CD14-positive monocyte (primary cell): ENCODE measurements around the gene KRTAP5-6. TPM values are rescaled to one million over a fixed set of nuclear protein-coding genes. Genes with fewer than 3 reads are reported as not detected.

Experiments used
- DNase-seq, 3 donors: peaks; one replicate each; pipeline ENCODE4 v3.0.0-alpha.2; 2011 to 2022
- H2AFZ ChIP-seq: 2 replicates; pipeline ENCODE4 v1.6.0; 2012; ENCODE audit warnings: mild to moderate bottlenecking, low read depth, low read length, inconsistent platforms; ENCODE audit not compliant: insufficient read depth, poor library complexity, severe bottlenecking
- H3K27ac ChIP-seq, 2 donors: 1 replicate in 1 of 2; 2 replicates in 1 of 2; pipeline ENCODE4 v1.5.1; 2012 to 2013; ENCODE audit warnings: low read length in 2 of 2, control low read depth in 1 of 2, inconsistent platforms in 1 of 2, low read depth in 1 of 2, mild to moderate bottlenecking in 1 of 2
- H3K27me3 ChIP-seq, 2 donors: one replicate each; pipeline versions ENCODE4 v1.6.0 to v1.6.1; 2011 to 2013; ENCODE audit warnings: low read length in 2 of 2; ENCODE audit not compliant: control insufficient read depth in 2 of 2, insufficient read depth in 2 of 2
- H3K36me3 ChIP-seq, 2 donors: replicated peaks in 1 of 2; 1 replicate in 1 of 2; 2 replicates in 1 of 2; pipeline versions ENCODE4 v1.5.1 to v1.6.1; 2012 to 2013; ENCODE audit warnings: low read length in 2 of 2, control low read depth in 1 of 2, inconsistent platforms in 1 of 2, mild to moderate bottlenecking in 1 of 2; ENCODE audit not compliant: insufficient read depth in 2 of 2, control insufficient read depth in 1 of 2
- H3K4me1 ChIP-seq, 2 donors: 1 replicate in 1 of 2; 2 replicates in 1 of 2; pipeline versions ENCODE4 v1.5.1 to v1.6.1; 2012 to 2013; ENCODE audit warnings: low read length in 2 of 2, control low read depth in 1 of 2, inconsistent platforms in 1 of 2, mild to moderate bottlenecking in 1 of 2, moderate library complexity in 1 of 2; ENCODE audit not compliant: insufficient read depth in 2 of 2, control insufficient read depth in 1 of 2
- H3K4me2 ChIP-seq: replicated peaks from 2 replicates; pipeline ENCODE3; 2012; ENCODE audit warnings: low read length, moderate library complexity, mild to moderate bottlenecking; ENCODE audit not compliant: poor library complexity, severe bottlenecking; ENCODE audit errors: extremely low read depth
- H3K4me3 ChIP-seq, 3 experiments: fragments of 200-600 bp in 1 of 3; sonication (generic) in 1 of 3; replicated peaks in 1 of 3; 1 replicate in 2 of 3; 2 replicates in 1 of 3; pipeline ENCODE4 v1.5.1; 2011 to 2013; ENCODE audit warnings: low read length in 3 of 3, mild to moderate bottlenecking in 3 of 3, control low read depth in 2 of 3, low read depth in 2 of 3, inconsistent platforms in 1 of 3, moderate library complexity in 1 of 3
- H3K79me2 ChIP-seq: 2 replicates; pipeline ENCODE4 v1.6.0; 2012; ENCODE audit warnings: mild to moderate bottlenecking, control low read depth, inconsistent platforms, low read length, moderate library complexity; ENCODE audit not compliant: insufficient read depth
- H3K9ac ChIP-seq: 2 replicates; pipeline ENCODE4 v1.6.0; 2017; ENCODE audit warnings: low read length, mild to moderate bottlenecking; ENCODE audit not compliant: insufficient read depth, poor library complexity, severe bottlenecking
- H3K9me3 ChIP-seq, 2 donors: replicated peaks in 1 of 2; 1 replicate in 1 of 2; 2 replicates in 1 of 2; pipeline versions ENCODE4 v1.5.1 to v1.6.1; 2012 to 2013; ENCODE audit warnings: low read length in 2 of 2, control low read depth in 1 of 2; ENCODE audit not compliant: control insufficient read depth in 1 of 2, insufficient read depth in 1 of 2
- H4K20me1 ChIP-seq: 2 replicates; pipeline ENCODE4 v1.6.0; 2012; ENCODE audit warnings: mild to moderate bottlenecking, low read length, control low read depth, moderate library complexity; ENCODE audit not compliant: insufficient read depth
- H3K27ac Mint-ChIP-seq, 7 donors: one replicate each; pipeline ENCODE4 v1.8.0; 2020; ENCODE audit warnings: mild to moderate bottlenecking in 7 of 7, mixed read lengths in 7 of 7, moderate library complexity in 6 of 7, inconsistent platforms in 2 of 7
- H3K27me3 Mint-ChIP-seq, 3 donors: one replicate each; pipeline ENCODE4 v1.8.0; 2021 to 2022; ENCODE audit warnings: low read depth in 3 of 3, mild to moderate bottlenecking in 3 of 3, mixed read lengths in 3 of 3, moderate library complexity in 3 of 3, inconsistent platforms in 1 of 3
- H3K36me3 Mint-ChIP-seq, 2 donors: one replicate each; pipeline ENCODE4 v1.8.0; 2020; ENCODE audit warnings: mixed read lengths in 2 of 2, inconsistent platforms in 1 of 2, mild to moderate bottlenecking in 1 of 2
- H3K4me1 Mint-ChIP-seq: one replicate; pipeline ENCODE4 v1.8.0; 2020; ENCODE audit warnings: mild to moderate bottlenecking, mixed read lengths
- H3K4me3 Mint-ChIP-seq, 2 donors: one replicate each; pipeline ENCODE4 v1.8.0; 2020; ENCODE audit warnings: mild to moderate bottlenecking in 2 of 2, mixed read lengths in 2 of 2, moderate library complexity in 1 of 2
- H3K9me3 Mint-ChIP-seq, 7 donors: one replicate each; pipeline ENCODE4 v1.8.0; 2020 to 2022; ENCODE audit warnings: mixed read lengths in 7 of 7, mild to moderate bottlenecking in 6 of 7, moderate library complexity in 6 of 7, inconsistent platforms in 2 of 7
- CTCF ChIP-seq: fragments of 200-600 bp; IDR thresholded peaks from one replicate; pipeline ENCODE4 v1.8.0; 2022; ENCODE audit warnings: antibody characterized with exemption, mild to moderate bottlenecking
- WGBS: methylation state at CpG from one replicate; pipeline ENCODE4 v1.1.5; 2013; ENCODE audit warnings: missing lambda C conversion rate; ENCODE audit not compliant: insufficient coverage; 5-methylcytosine and 5-hydroxymethylcytosine counted together
- intact Hi-C, 2 donors: fragments of 100-400 bp; cut with micrococcal nuclease; formaldehyde crosslinking; loops; one replicate each; pipeline versions ENCODE4 v1.15.0 to v1.15.1; 2023
- polyA plus RNA-seq, 3 donors: library from polyadenylated mRNA; depleted of rRNA in 1 of 3; unstranded in 2 of 3; stranded (reverse) in 1 of 3; fragments of 300-500 nt in 2 of 3; fragments of >200 nt in 1 of 3; fragmentation: Illumina TruSeq in 2 of 3; gene quantifications; 1 replicate in 2 of 3; 2 replicates in 1 of 3; pipeline ENCODE4 v1.2.3, GENCODE V29; 2012 to 2021

KRTAP5-6 gene
- polyA plus RNA-seq, 3 donors: not detected

GRCh38 chr11:1718326-1718725 is 21.3 kb downstream of the KRTAP5-6 start:
- H3K9me3 Mint-ChIP-seq: peaks cover 0 to 2% (median 0%) of the 10 kb centered on the region in 7 donors
- H3K4me3 Mint-ChIP-seq: no peak overlapping the region
- H3K9me3 ChIP-seq: no peaks in the 10 kb centered on the region
- no peak overlapping the region for H3K4me3 ChIP-seq
- no peaks in the 10 kb centered on the region for H3K27me3 ChIP-seq
- peaks cover 2% of the 10 kb centered on the region for H3K4me1 Mint-ChIP-seq
- no peak overlapping the region for H3K4me2 ChIP-seq
- intact Hi-C loops: no loop called here
- H3K36me3 Mint-ChIP-seq: no peaks in the 10 kb centered on the region
- H2AFZ ChIP-seq: no peak overlapping the region
- no peak overlapping the region for H3K27ac Mint-ChIP-seq
- no peaks in the 10 kb centered on the region for H4K20me1 ChIP-seq
- H3K4me1 ChIP-seq: no peaks in the 10 kb centered on the region
- no peak for DNase-seq
- TF ChIP-seq CTCF: no peak
- 99% methylated on average over 7 of the region's 15 CpGs for WGBS
- H3K27ac ChIP-seq: no peak overlapping the region
- H3K36me3 ChIP-seq: no peaks in the 10 kb centered on the region
- H3K79me2 ChIP-seq: no peaks in the 10 kb centered on the region
- H3K27me3 Mint-ChIP-seq: peaks cover 10 to 17% (median 11%) of the 10 kb centered on the region in 3 donors
- H3K9ac ChIP-seq: no peak overlapping the region

- Histone ChIP-seq H3K4me3 (no peak overlapping the region), H3K4me2 (no peak overlapping the region), H3K27me3 (no peaks in the 10 kb centered on the region), H4K20me1 (no peaks in the 10 kb centered on the region), H3K4me1 (no peaks in the 10 kb centered on the region), H3K27ac (no peak overlapping the region), H3K9me3 (no peaks in the 10 kb centered on the region), H3K36me3 (no peaks in the 10 kb centered on the region), H3K79me2 (no peaks in the 10 kb centered on the region), H3K9ac (no peak overlapping the region), H2AFZ (no peak overlapping the region)
- no peak for DNase-seq
- intact Hi-C loops: no loop called here
- Mint-ChIP-seq H3K36me3 (no peaks in the 10 kb centered on the region), H3K27ac (no peak overlapping the region), H3K27me3 (peaks cover 9 to 15% (median 10%) of the 10 kb centered on the region in 3 donors), H3K4me3 (no peak overlapping the region), H3K9me3 (peaks cover 0 to 2% (median 0%) of the 10 kb centered on the region in 7 donors), H3K4me1 (peaks cover 2% of the 10 kb centered on the region)
- WGBS: 91% methylated on average over 3 of the region's 8 CpGs
- TF ChIP-seq CTCF: no peak
Observed at GRCh38 chr11:1719781-1720180, 22.8 kb downstream of the KRTAP5-6 start.
